Stimulated activated effector memory CD8-positive, alpha-beta T cell treated with anti-CD3 and anti-CD28 coated beads, Interleukin-12 subunit alpha, Interleukin-12 subunit beta, amount 100 ng/mL, for 72 hours (primary cell): ENCODE measurements around the gene TFEB.

Source experiments
- ATAC-seq: fragments of 150-1000 bp; cut with Tn5 transposase; 2 replicates; pipeline ENCODE4 v1.10.0; 2021
- DNase-seq, 2 donors: peaks; one replicate each; pipeline ENCODE4 v3.0.0; 2021 to 2022; ENCODE audit warnings: low spot score in 2 of 2
- H3K27ac Mint-ChIP-seq: one replicate; pipeline ENCODE4 v1.8.0; 2022; ENCODE audit warnings: mild to moderate bottlenecking, mixed read lengths
- H3K36me3 Mint-ChIP-seq: one replicate; pipeline ENCODE4 v1.8.0; 2022; ENCODE audit warnings: mild to moderate bottlenecking, mixed read lengths
- H3K4me1 Mint-ChIP-seq: one replicate; pipeline ENCODE4 v1.8.0; 2022; ENCODE audit warnings: mixed read lengths
- H3K4me3 Mint-ChIP-seq: one replicate; pipeline ENCODE4 v1.8.0; 2022; ENCODE audit warnings: mild to moderate bottlenecking, mixed read lengths
- H3K9me3 Mint-ChIP-seq: one replicate; pipeline ENCODE4 v1.8.0; 2022; ENCODE audit warnings: mixed read lengths

Gene TFEB

GRCh38 chr6:41712651-41713103 is 22.7 kb downstream of the TFEB start:
- Mint-ChIP-seq H3K9me3 (no peaks in the 10 kb centered on the region), H3K4me1 (peaks cover 58% of the 10 kb centered on the region)

GRCh38 chr6:41711323-41712038 is 23.9 kb downstream of the TFEB start:
- peaks cover 18% of the 10 kb centered on the region for H3K36me3 Mint-ChIP-seq
- H3K27ac Mint-ChIP-seq, result no peak overlapping the region
- no peak overlapping the region for H3K4me3 Mint-ChIP-seq
- peaks cover 58% of the 10 kb centered on the region for H3K4me1 Mint-ChIP-seq
- DNase-seq, result no peak
- no peak for ATAC-seq
- H3K9me3 Mint-ChIP-seq, result no peaks in the 10 kb centered on the region

More at GRCh38 chr6:41712651-41713103, 22.7 kb downstream of the TFEB start:
- Mint-ChIP-seq H3K36me3 (peaks cover 11% of the 10 kb centered on the region), H3K4me3 (no peak overlapping the region), H3K27ac (peak overlapping the region; percentile 34)
- ATAC-seq (no peak), DNase-seq (no peak)

GRCh38 chr6:41709375-41709774 is 26.0 kb downstream of the TFEB start:
- Mint-ChIP-seq H3K4me3 (no peak overlapping the region), H3K27ac (no peak overlapping the region), H3K4me1 (peaks cover 64% of the 10 kb centered on the region), H3K36me3 (peaks cover 18% of the 10 kb centered on the region), H3K9me3 (no peaks in the 10 kb centered on the region)
- ATAC-seq (no peak), DNase-seq (no peak)

- Mint-ChIP-seq H3K27ac (peak overlapping the region; percentile 98), H3K36me3 (peaks cover 18% of the 10 kb centered on the region)
Observed at GRCh38 chr6:41708856-41709255, 26.6 kb downstream of the TFEB start.

DNA sequence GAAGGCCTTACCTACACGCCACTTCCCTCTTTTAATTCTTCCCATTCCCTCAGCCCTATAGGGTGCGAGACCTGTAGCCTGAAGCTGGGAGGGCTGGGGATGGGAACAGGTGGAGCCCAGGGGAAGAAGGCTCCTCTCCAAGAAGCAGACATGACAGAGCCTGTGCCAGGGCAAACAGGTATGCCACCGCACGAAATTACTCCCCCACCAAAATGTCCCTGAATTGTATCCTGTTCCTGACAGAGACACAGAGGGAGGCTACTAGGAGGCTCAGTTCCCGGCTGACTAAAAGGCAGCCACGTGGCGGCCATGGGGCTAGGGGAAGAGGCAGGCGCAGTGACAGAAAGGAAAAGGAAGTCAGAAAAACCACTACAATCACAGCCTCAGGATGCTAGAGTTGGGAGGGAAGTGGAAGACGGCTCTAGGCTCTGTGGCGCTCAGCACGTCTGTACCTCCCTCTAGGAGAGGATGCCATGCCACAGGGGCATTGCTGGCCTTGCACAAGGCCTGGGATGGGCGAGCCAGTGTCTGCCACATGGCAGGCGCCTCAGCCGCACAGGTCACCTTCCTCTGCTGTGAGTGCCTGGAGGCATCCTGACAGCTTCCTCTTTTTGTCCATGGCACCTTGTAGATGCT is 27.7 kb downstream of the TFEB start:
- Mint-ChIP-seq H3K4me1 (peaks cover 56% of the 10 kb centered on the region), H3K9me3 (no peaks in the 10 kb centered on the region), H3K27ac (peak overlapping the region; percentile 98), H3K36me3 (peaks cover 18% of the 10 kb centered on the region), H3K4me3 (peak overlapping the region; percentile 67)
- DNase-seq, result no peak
- ATAC-seq, result peak; percentile 2

More at GRCh38 chr6:41708856-41709255, 26.6 kb downstream of the TFEB start:
- Mint-ChIP-seq H3K4me1 (peaks cover 64% of the 10 kb centered on the region), H3K4me3 (no peak overlapping the region), H3K9me3 (no peaks in the 10 kb centered on the region)
- ATAC-seq, result no peak
- DNase-seq, result no peak

GRCh38 chr6:41706876-41707564 is 28.4 kb downstream of the TFEB start:
- peak overlapping the region; percentile 67 for H3K4me3 Mint-ChIP-seq
- H3K27ac Mint-ChIP-seq, result peak overlapping the region; percentile 98
- peak in 1 of 2 donors; percentile 69 for DNase-seq
- peak; percentile 43 for ATAC-seq
- H3K4me1 Mint-ChIP-seq, result peaks cover 56% of the 10 kb centered on the region
- H3K9me3 Mint-ChIP-seq, result no peaks in the 10 kb centered on the region
- H3K36me3 Mint-ChIP-seq, result peaks cover 18% of the 10 kb centered on the region

DNA sequence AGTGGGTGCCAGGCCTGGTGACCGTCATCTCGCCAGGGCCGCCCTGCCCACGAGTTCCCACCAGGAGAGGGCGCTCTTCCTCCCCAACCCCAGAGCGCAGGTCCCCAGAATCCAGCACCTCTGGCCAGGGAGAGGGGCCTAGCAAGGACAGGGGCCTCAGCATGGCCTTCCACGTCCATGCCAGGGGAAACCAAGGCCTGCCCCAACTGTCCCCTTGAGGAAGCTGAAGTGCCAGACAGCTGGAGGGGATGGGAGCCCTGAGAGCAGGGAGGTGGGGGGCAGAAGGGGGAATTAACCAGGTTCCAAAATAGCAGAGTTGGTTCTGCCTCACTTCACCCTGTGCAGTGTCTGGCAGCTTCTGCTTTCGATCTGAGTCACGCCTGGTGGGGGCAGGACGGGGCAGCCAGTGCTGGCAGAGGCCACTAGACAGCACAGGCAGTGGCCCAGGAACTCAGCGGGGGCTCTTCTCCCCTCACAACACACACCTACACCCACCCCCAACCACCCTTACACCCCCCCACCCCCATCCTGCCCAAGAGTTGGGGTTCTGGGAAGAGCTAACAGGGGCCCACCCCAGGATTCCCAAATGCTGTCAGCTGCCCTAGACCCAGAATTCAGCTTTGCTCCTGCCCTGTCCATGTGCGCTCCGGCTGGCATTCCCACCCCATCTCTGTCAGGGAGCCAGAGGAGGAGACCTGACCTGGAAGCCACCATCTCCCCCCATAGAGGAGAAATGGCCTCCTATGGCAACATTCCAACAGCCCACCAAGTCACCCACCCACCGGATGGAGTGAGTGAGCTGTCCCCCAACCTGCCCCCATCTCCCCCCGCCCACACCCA is 29.2 kb downstream of the TFEB start:
- DNase-seq, result peak; percentile 66 to 89
- peak; percentile 97 for ATAC-seq
- H3K36me3 Mint-ChIP-seq, result peaks cover 18% of the 10 kb centered on the region
- peaks cover 56% of the 10 kb centered on the region for H3K4me1 Mint-ChIP-seq
- peak overlapping the region; percentile 98 for H3K27ac Mint-ChIP-seq
- peak overlapping the region; percentile 67 for H3K4me3 Mint-ChIP-seq
- H3K9me3 Mint-ChIP-seq, result no peaks in the 10 kb centered on the region

- Mint-ChIP-seq H3K36me3 (peaks cover 13% of the 10 kb centered on the region), H3K4me1 (peaks cover 50% of the 10 kb centered on the region), H3K4me3 (peak overlapping the region; percentile 67), H3K9me3 (no peaks in the 10 kb centered on the region), H3K27ac (peak overlapping the region; percentile 98)
- DNase-seq (no peak), ATAC-seq (no peak)
Observed at GRCh38 chr6:41705311-41705995, 30.0 kb downstream of the TFEB start.

DNA sequence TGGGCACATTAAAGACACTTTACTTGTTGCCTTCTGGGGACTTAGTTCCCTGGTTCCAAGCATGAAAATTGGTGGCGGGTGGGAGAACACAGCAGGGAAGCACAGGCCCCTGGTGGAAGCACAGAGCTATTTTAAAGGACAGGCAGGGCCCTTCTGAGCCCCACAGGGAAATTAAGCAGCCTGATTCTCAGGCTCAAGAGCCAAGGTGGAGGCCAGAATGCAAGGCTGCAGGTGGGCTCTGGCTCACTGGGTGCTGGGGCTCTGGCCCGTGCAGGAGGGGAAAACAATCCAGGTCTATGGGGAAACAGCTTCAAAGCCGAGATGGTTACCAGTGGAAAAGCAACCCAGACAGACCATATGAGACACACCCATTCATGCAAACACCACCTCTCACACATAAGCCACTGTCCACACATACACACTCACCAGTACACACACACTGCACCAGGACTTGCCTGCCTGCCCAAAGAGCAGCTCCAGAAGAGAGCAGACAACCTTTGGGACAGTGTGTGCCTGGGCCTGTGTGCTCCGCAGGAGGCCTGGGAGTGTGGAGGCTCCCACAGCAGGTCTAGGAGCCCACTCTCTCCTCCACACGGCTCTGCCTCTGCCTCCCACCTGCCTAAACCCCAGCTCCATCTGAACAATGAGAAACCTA is 30.6 kb downstream of the TFEB start:
- Mint-ChIP-seq H3K36me3 (peaks cover 7% of the 10 kb centered on the region), H3K9me3 (no peaks in the 10 kb centered on the region), H3K27ac (peak overlapping the region; percentile 98), H3K4me3 (peak overlapping the region; percentile 67), H3K4me1 (peaks cover 50% of the 10 kb centered on the region)
- DNase-seq (no peak), ATAC-seq (no peak)

DNA sequence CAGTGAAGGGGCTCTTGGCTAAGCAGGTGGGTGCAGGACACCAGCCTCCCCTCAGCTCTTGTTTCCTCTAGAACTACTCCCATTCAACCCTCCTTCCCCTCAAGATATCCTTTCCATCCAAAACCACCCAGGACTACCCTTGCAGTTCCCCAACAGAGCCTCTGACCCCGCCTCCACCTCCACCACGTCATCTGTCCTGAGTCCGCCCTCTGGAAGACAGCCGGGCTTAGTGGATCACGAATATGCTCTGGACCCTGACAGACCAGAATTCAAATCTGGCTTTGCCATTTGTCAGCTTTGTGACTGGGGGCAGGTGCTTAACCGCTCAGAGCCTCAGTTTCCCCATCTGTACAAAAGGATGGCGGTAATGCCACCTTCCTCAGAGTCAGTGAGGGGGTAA is 31.4 kb downstream of the TFEB start:
- H3K4me1 Mint-ChIP-seq, result peaks cover 53% of the 10 kb centered on the region
- H3K27ac Mint-ChIP-seq, result peak overlapping the region; percentile 98
- H3K36me3 Mint-ChIP-seq, result peaks cover 7% of the 10 kb centered on the region
- ATAC-seq (no peak), DNase-seq (no peak)
- peak overlapping the region; percentile 67 for H3K4me3 Mint-ChIP-seq
- no peaks in the 10 kb centered on the region for H3K9me3 Mint-ChIP-seq

DNA sequence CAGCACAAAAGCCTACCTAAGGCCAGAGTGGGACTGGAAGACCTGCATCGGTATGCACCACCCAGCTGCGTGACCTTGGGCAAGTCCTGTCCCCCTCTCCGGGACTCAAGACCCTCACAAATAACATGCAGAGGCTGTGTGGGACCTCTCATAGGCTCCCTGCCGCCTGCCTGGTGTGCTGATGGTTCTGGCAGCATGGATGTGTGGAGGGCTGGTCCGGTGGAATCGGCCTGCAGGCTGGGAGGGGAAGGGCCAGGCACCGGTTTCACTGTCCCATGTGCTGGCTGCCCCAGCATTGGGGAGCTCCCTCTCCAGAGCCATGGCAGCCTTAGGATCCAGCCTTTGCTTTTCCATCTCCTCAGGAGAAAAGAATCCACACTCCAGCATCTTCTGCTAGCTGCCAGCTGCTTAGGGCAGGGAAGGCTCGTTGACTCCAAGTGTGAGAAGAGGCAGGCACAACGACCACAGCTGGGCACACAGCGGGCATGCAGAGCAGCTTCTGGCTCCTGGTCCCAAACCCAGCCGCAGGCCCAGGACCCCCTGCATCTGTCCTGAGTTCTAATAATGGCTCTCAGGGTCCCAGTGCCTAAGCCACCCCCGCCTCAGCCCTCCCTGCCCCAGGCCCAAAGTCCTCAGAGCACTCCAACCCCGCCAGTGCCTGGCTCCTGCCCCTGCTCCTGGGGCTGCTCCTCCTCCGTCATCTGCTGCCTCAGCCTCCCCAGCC is 32.5 kb downstream of the TFEB start:
- Mint-ChIP-seq H3K27ac (peak overlapping the region; percentile 98), H3K36me3 (peaks cover 7% of the 10 kb centered on the region), H3K4me1 (peaks cover 51% of the 10 kb centered on the region)

GRCh38 chr6:41702089-41702745 is 33.2 kb downstream of the TFEB start:
- Mint-ChIP-seq H3K27ac (no peak overlapping the region), H3K4me1 (peaks cover 44% of the 10 kb centered on the region), H3K36me3 (peaks cover 6% of the 10 kb centered on the region), H3K9me3 (no peaks in the 10 kb centered on the region), H3K4me3 (no peak overlapping the region)
- DNase-seq, result no peak
- ATAC-seq, result no peak

More for the DNA sequence above, 32.5 kb downstream of the TFEB start:
- Mint-ChIP-seq H3K9me3 (no peaks in the 10 kb centered on the region), H3K4me3 (no peak overlapping the region)
- no peak for DNase-seq
- ATAC-seq, result no peak
